ENCODE measurements around the gene DIAPH2.

DNA sequence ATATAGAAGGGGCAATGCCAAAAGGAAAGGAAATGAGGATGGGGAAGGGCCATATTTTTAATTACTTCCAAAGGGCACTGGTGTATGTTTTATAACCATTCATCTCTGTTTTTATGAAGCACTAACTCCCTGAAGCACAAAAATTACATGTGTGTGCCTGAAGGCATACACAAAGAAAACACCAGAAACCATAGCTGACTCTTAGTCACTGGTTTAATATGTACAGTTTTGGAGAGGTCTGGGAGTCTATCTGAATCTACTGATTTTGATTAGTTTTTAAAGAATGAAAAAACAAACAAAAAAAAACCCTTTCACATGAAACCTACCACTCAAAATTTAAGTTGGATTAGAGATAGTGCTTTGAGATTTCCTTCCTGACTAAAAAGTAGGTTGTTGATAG, 637.8 kb downstream of the DIAPH2 start:
- TF ChIP-seq, protein P1, sequence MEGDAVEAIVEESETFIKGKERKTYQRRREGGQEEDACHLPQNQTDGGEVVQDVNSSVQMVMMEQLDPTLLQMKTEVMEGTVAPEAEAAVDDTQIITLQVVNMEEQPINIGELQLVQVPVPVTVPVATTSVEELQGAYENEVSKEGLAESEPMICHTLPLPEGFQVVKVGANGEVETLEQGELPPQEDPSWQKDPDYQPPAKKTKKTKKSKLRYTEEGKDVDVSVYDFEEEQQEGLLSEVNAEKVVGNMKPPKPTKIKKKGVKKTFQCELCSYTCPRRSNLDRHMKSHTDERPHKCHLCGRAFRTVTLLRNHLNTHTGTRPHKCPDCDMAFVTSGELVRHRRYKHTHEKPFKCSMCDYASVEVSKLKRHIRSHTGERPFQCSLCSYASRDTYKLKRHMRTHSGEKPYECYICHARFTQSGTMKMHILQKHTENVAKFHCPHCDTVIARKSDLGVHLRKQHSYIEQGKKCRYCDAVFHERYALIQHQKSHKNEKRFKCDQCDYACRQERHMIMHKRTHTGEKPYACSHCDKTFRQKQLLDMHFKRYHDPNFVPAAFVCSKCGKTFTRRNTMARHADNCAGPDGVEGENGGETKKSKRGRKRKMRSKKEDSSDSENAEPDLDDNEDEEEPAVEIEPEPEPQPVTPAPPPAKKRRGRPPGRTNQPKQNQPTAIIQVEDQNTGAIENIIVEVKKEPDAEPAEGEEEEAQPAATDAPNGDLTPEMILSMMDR (conservative IDR thresholded peaks at IDR 0.05; ENCODE audit: low read depth, low read length), result no peak
- TF ChIP-seq EZH2 (IDR thresholded peaks at IDR 0.05; ENCODE audit: borderline replicate concordance, low read depth, low read length, poor library complexity, severe bottlenecking), result no peak
